Keratinocyte (primary cell): Measurements from ENCODE around the gene OAT. TPM values are rescaled to one million over a fixed set of nuclear protein-coding genes. Genes with fewer than 3 reads are reported as not detected.

Experiments
- DNase-seq: peaks from one replicate; pipeline ENCODE4 v3.0.0-alpha.2; 2011; ENCODE audit warnings: low read depth, missing footprints, low spot score
- FAIRE-seq: peaks from 2 replicates; lab custom pipeline; 2011; peaks lifted over from hg19 to GRCh38; lab: Jason Lieb, UNC
- H2AFZ ChIP-seq: 2 replicates; pipeline ENCODE4 v1.6.0; 2012; ENCODE audit warnings: low read length, control low read depth, inconsistent platforms; ENCODE audit not compliant: control insufficient read depth
- H3K27ac ChIP-seq: 2 replicates; pipeline ENCODE4 v1.5.1; 2011; ENCODE audit warnings: low read length; ENCODE audit not compliant: control insufficient read depth, insufficient read depth
- H3K27me3 ChIP-seq: 3 replicates; pipeline ENCODE4 v1.6.0; 2011; ENCODE audit warnings: low read length; ENCODE audit not compliant: control insufficient read depth, insufficient read depth; ENCODE audit errors: extremely low read depth
- H3K36me3 ChIP-seq, 2 experiments: 2 replicates in 1 of 2; 3 replicates in 1 of 2; pipeline ENCODE4 v1.5.1; 2011; ENCODE audit warnings: low read length in 2 of 2, mild to moderate bottlenecking in 1 of 2; ENCODE audit not compliant: control insufficient read depth in 2 of 2, insufficient read depth in 2 of 2; ENCODE audit errors: extremely low read depth in 1 of 2
- H3K4me1 ChIP-seq: 3 replicates; pipeline ENCODE4 v1.5.1; 2011; ENCODE audit warnings: low read length; ENCODE audit not compliant: control insufficient read depth, insufficient read depth; ENCODE audit errors: extremely low read depth
- H3K4me2 ChIP-seq: 3 replicates; pipeline ENCODE4 v1.6.0; 2011; ENCODE audit warnings: low read depth, low read length; ENCODE audit not compliant: control insufficient read depth, insufficient read depth; ENCODE audit errors: extremely low read depth
- H3K4me3 ChIP-seq, 3 experiments: fragments of 200-600 bp in 1 of 3; sonication (generic) in 1 of 3; 2 replicates in 2 of 3; 3 replicates in 1 of 3; pipeline ENCODE4 v1.5.1; 2011 to 2016; ENCODE audit warnings: low read length in 3 of 3, mild to moderate bottlenecking in 3 of 3, control low read depth in 2 of 3, inconsistent platforms in 1 of 3, low read depth in 1 of 3, mixed read lengths in 1 of 3, mixed run types in 1 of 3, moderate library complexity in 1 of 3; ENCODE audit not compliant: control insufficient read depth in 2 of 3, insufficient read depth in 2 of 3; ENCODE audit errors: extremely low read depth in 1 of 3
- H3K79me2 ChIP-seq: 2 replicates; pipeline ENCODE4 v1.6.0; 2012; ENCODE audit warnings: low read length; ENCODE audit not compliant: control insufficient read depth, insufficient read depth
- H3K9ac ChIP-seq: 3 replicates; pipeline ENCODE4 v1.6.0; 2011; ENCODE audit warnings: low read length; ENCODE audit not compliant: control insufficient read depth, insufficient read depth; ENCODE audit errors: extremely low read depth
- H3K9me1 ChIP-seq: 3 replicates; pipeline ENCODE4 v1.6.0; 2011; ENCODE audit warnings: low read length; ENCODE audit not compliant: control insufficient read depth, insufficient read depth; ENCODE audit errors: extremely low read depth
- H3K9me3 ChIP-seq: 2 replicates; pipeline ENCODE4 v1.5.1; 2012; ENCODE audit warnings: low read depth, low read length; ENCODE audit not compliant: control insufficient read depth
- H4K20me1 ChIP-seq: 3 replicates; pipeline ENCODE4 v1.6.0; 2011; ENCODE audit warnings: low read length; ENCODE audit not compliant: control insufficient read depth, insufficient read depth; ENCODE audit errors: extremely low read depth
- EZH2 ChIP-seq: IDR thresholded peaks from one replicate; pipeline ENCODE4 v1.6.1; 2012; ENCODE audit warnings: inconsistent platforms, mild to moderate bottlenecking, low read length, moderate library complexity
- dilution Hi-C: fragments of 300-500 bp; cut with MboI; formaldehyde crosslinking; loops from one replicate; pipeline ENCODE4 v1.7.0; 2020; ENCODE audit warnings: low sequenced_read_pairs; ENCODE audit not compliant: extremely low pct_ligation_motif_present
- polyA plus RNA-seq, 5 experiments: library from polyadenylated mRNA; depleted of rRNA in 3 of 5; stranded (reverse) in 3 of 5; stranded (forward) in 1 of 5; unstranded in 1 of 5; fragments of >200 nt; gene quantifications; 1 replicate in 1 of 5; 2 replicates in 3 of 5; 3 replicates in 1 of 5; pipeline versions ENCODE4 v1.2.1 to v1.2.3, GENCODE V29; 2011 to 2012; ENCODE audit warnings: missing spikeins in 2 of 5, low read depth in 1 of 5, low replicate concordance in 1 of 5
- TF ChIP-seq, protein P1 (sequence below), 3 experiments: IDR thresholded peaks in 1 of 3; conservative IDR thresholded peaks in 1 of 3; optimal IDR thresholded peaks in 1 of 3; 2 replicates in 2 of 3; 3 replicates in 1 of 3; pipeline versions ENCODE3 to v1.5.1; 2011; ENCODE audit warnings: low read length in 3 of 3, mild to moderate bottlenecking in 3 of 3, moderate library complexity in 2 of 3, control low read depth in 1 of 3, inconsistent platforms in 1 of 3; ENCODE audit not compliant: insufficient read depth in 2 of 3; ENCODE audit errors: extremely low read depth in 1 of 3

The OAT gene
- polyA plus RNA-seq, 1 donor (not counting 4 experiments of a cell fraction or from before 2014, with no cell fraction given) = 528 TPM

DNA sequence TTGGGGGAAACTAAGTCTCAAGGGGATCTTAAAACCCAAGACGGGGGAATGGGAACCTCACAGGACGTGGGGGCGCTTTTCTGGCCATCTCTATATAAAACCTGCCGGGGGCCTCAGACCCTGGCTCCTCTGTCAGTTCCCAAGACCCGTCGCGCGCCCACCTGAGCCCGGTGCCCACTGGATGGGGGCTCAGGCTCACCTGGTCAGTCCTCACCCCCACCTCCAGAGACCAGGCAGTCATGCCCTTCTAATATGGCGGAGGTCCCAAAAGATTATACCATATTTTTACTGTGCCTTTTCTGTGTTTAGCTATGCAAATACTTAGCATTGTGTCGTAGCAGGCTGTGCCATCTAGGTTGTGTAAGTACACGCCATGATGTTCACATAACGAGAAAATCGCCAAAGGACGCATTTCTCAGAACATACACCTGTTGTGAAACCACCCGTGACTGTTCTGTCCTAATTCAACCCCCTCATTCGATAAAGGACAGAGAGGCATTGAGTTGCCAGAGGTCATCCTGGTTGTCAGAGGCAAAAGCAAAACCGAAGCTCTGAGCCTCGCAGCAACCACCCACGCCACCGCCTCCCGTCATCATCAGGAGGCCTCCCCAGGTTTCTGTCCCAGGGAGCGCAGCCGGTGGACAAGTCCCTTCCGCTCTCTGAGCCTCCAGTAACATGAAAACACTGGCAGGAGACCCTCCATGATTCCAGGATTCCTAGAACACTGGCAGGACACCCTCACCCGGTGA, 28.9 kb downstream of the OAT start:
- peaks cover 3% of the 10 kb centered on the region for H3K27me3 ChIP-seq
- no peak for DNase-seq
- no peak for FAIRE-seq
- H3K27ac ChIP-seq = no peak overlapping the region
- no peaks in the 10 kb centered on the region for H3K9me3 ChIP-seq
- H2AFZ ChIP-seq = peak overlapping the region; percentile 81
- peaks cover 18% of the 10 kb centered on the region for H3K4me1 ChIP-seq
- no peaks in the 10 kb centered on the region for H3K9me1 ChIP-seq
- H3K36me3 ChIP-seq = no peaks in the 10 kb centered on the region
- no peaks in the 10 kb centered on the region for H3K79me2 ChIP-seq
- dilution Hi-C loops = loop anchor here (25.0 kb wide), 1 partner anchor 402 kb away; no protein-coding TSS in a partner anchor
- peak overlapping the region; percentile 37 for H3K9ac ChIP-seq
- H3K4me3 ChIP-seq = no peak overlapping the region
- H3K4me2 ChIP-seq = peak overlapping the region; percentile 81
- H4K20me1 ChIP-seq = no peaks in the 10 kb centered on the region
- TF ChIP-seq, protein P1, sequence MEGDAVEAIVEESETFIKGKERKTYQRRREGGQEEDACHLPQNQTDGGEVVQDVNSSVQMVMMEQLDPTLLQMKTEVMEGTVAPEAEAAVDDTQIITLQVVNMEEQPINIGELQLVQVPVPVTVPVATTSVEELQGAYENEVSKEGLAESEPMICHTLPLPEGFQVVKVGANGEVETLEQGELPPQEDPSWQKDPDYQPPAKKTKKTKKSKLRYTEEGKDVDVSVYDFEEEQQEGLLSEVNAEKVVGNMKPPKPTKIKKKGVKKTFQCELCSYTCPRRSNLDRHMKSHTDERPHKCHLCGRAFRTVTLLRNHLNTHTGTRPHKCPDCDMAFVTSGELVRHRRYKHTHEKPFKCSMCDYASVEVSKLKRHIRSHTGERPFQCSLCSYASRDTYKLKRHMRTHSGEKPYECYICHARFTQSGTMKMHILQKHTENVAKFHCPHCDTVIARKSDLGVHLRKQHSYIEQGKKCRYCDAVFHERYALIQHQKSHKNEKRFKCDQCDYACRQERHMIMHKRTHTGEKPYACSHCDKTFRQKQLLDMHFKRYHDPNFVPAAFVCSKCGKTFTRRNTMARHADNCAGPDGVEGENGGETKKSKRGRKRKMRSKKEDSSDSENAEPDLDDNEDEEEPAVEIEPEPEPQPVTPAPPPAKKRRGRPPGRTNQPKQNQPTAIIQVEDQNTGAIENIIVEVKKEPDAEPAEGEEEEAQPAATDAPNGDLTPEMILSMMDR (optimal IDR thresholded peaks at IDR 0.05 in 1 of 3, IDR thresholded peaks at IDR 0.05 in 1 of 3, conservative IDR thresholded peaks at IDR 0.05 in 1 of 3; ENCODE audit: extremely low read depth in 1 of 3, insufficient read depth in 2 of 3, low read length in 3 of 3) = peak in 1 of 3 experiments; percentile 10
- no peak for TF ChIP-seq EZH2

DNA sequence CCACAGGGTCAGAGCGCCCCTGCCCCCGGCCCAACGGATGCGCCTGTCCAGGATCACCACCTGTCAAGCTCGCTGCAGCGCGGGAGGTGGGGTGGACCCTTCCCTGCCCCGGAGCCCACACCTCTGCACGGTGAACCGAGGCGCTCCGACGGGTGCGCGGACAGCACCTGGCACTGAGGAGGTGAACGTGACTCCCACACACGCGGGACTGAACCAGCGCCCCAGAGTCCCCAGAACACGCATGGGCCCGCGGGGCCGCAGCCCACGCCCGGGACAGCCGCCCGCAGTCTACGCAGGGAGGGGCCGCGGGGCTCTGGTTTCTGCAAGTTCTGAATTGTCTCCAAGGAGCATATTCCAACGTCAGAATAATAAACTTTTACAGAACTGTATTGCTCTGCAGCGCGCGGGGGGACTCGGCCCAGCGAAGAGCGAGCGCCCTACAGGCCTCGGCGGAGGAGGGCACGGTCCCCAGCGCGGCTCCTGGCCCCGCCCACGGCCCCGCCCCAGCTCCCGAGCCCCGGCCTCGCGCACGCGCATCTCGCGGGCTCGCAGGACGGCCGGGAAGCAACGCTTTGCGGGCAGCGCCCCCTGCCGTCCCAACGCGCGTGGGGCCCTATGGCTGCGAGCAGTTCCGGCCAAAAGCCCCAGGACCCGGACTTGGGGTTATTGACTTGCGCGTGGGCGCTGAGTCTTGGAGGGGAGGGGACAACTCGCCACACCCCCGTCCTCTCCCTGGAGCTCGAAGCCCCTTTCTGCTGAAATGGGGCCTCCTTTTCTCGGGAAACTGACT, 29.7 kb downstream of the OAT start:
- FAIRE-seq (no peak), DNase-seq (no peak)
- dilution Hi-C loops = loop anchor here (25.0 kb wide), 1 partner anchor 402 kb away; no protein-coding TSS in a partner anchor
- Histone ChIP-seq H3K4me2 (peak overlapping the region; percentile 81), H3K79me2 (no peaks in the 10 kb centered on the region), H2AFZ (peak overlapping the region; percentile 81), H3K27me3 (peaks cover 3% of the 10 kb centered on the region), H3K4me1 (peaks cover 11% of the 10 kb centered on the region), H3K36me3 (no peaks in the 10 kb centered on the region), H3K9ac (peak overlapping the region; percentile 44), H3K4me3 (peak overlapping the region; percentile 27 to 51 (median 51)), H3K27ac (no peak overlapping the region), H3K9me1 (no peaks in the 10 kb centered on the region), H3K9me3 (no peaks in the 10 kb centered on the region), H4K20me1 (no peaks in the 10 kb centered on the region)
- TF ChIP-seq, protein P1 (optimal IDR thresholded peaks at IDR 0.05 in 1 of 3, IDR thresholded peaks at IDR 0.05 in 1 of 3, conservative IDR thresholded peaks at IDR 0.05 in 1 of 3; ENCODE audit: extremely low read depth in 1 of 3, insufficient read depth in 2 of 3, low read length in 3 of 3) = peak; percentile 59 to 94 (median 92)
- no peak for TF ChIP-seq EZH2
